Lower lobe of right lung (tissue), 2 donors: Measurements from ENCODE around the gene NAALADL2. TPM values are rescaled to one million over a fixed set of nuclear protein-coding genes. Genes with fewer than 3 reads are reported as not detected.

Experiments
- ATAC-seq, 2 donors: fragments of 200-7000 bp; cut with Tn5 transposase; one replicate each; pipeline ENCODE4 v1.9.1; 2020 to 2022; ENCODE audit warnings: mild to moderate bottlenecking in 2 of 2, moderate library complexity in 2 of 2
- DNase-seq: peaks from one replicate; pipeline ENCODE4 v3.0.0-alpha.2; 2020
- H3K27ac ChIP-seq: fragments of 200-600 bp; one replicate; pipeline ENCODE4 v1.8.0; 2022
- H3K27me3 ChIP-seq: fragments of 200-600 bp; one replicate; pipeline ENCODE4 v1.8.0; 2022; ENCODE audit warnings: low read depth
- H3K36me3 ChIP-seq: fragments of 200-600 bp; one replicate; pipeline ENCODE4 v1.8.0; 2022; ENCODE audit warnings: mild to moderate bottlenecking
- H3K4me1 ChIP-seq: fragments of 200-600 bp; one replicate; pipeline ENCODE4 v1.8.0; 2022
- H3K4me3 ChIP-seq: fragments of 200-600 bp; one replicate; pipeline ENCODE4 v1.8.0; 2022; ENCODE audit warnings: mild to moderate bottlenecking
- H3K9me3 ChIP-seq: fragments of 200-600 bp; one replicate; pipeline ENCODE4 v1.8.0; 2022
- CTCF ChIP-seq: fragments of 200-600 bp; IDR thresholded peaks from one replicate; pipeline ENCODE4 v1.8.0; 2022; ENCODE audit warnings: antibody characterized with exemption, mild to moderate bottlenecking
- intact Hi-C: fragments of 100-400 bp; cut with DNase I; formaldehyde crosslinking; loops from one replicate; pipeline ENCODE4 v1.11.0; 2022
- total RNA-seq: library from RNA; stranded (reverse); fragmentation: NEBNext Ultra II Directional; extraction: Animal tissue kit (Norgen Biotek cat#: 25700); gene quantifications from one replicate; pipeline ENCODE4 v1.2.1, GENCODE V29; 2021
- donor health status: DM: no; HTN: yes; CAD: no; lungs with severe emphysema.

Gene NAALADL2
- total RNA-seq, 1 donor from 2014 or later, result 9.8 TPM

GRCh38 chr3:174937478-174937877 is 78.3 kb downstream of the NAALADL2 start:
- DNase-seq (no peak), ATAC-seq (no peak)
- no peak overlapping the region for H3K4me3 ChIP-seq
- no peaks in the 10 kb centered on the region for H3K36me3 ChIP-seq
- intact Hi-C loops, result no loop called here
- H3K4me1 ChIP-seq, result no peaks in the 10 kb centered on the region
- no peak for TF ChIP-seq CTCF
- H3K27ac ChIP-seq, result no peak overlapping the region
- peaks cover 10% of the 10 kb centered on the region for H3K9me3 ChIP-seq
- H3K27me3 ChIP-seq, result no peaks in the 10 kb centered on the region

- Histone ChIP-seq H3K4me3 (no peak overlapping the region), H3K27me3 (no peaks in the 10 kb centered on the region), H3K36me3 (no peaks in the 10 kb centered on the region), H3K9me3 (peaks cover 10% of the 10 kb centered on the region), H3K4me1 (no peaks in the 10 kb centered on the region), H3K27ac (no peak overlapping the region)
- ATAC-seq, result no peak
- DNase-seq, result no peak
- no peak for TF ChIP-seq CTCF
- intact Hi-C loops, result no loop called here
Measured at GRCh38 chr3:174938102-174938501, 79.0 kb downstream of the NAALADL2 start.

- no peak overlapping the region for H3K4me3 ChIP-seq
- intact Hi-C loops, result no loop called here
Measured at GRCh38 chr3:174940151-174940550, 81.0 kb downstream of the NAALADL2 start.

GRCh38 chr3:174945276-174945675 is 86.1 kb downstream of the NAALADL2 start:
- Histone ChIP-seq H3K27me3 (no peaks in the 10 kb centered on the region), H3K4me3 (no peak overlapping the region), H3K27ac (no peak overlapping the region), H3K36me3 (no peaks in the 10 kb centered on the region), H3K4me1 (no peaks in the 10 kb centered on the region), H3K9me3 (peaks cover 10% of the 10 kb centered on the region)
- intact Hi-C loops, result no loop called here
- ATAC-seq (no peak), DNase-seq (no peak)
- TF ChIP-seq CTCF, result no peak

More at GRCh38 chr3:174940151-174940550, 81.0 kb downstream of the NAALADL2 start:
- DNase-seq (no peak), ATAC-seq (no peak)
- no peak for TF ChIP-seq CTCF
- Histone ChIP-seq H3K4me1 (no peaks in the 10 kb centered on the region), H3K27me3 (no peaks in the 10 kb centered on the region), H3K27ac (no peak overlapping the region), H3K36me3 (no peaks in the 10 kb centered on the region), H3K9me3 (peaks cover 10% of the 10 kb centered on the region)

- ATAC-seq (no peak), DNase-seq (no peak)
- Histone ChIP-seq H3K4me3 (no peak overlapping the region), H3K27ac (no peak overlapping the region), H3K27me3 (no peaks in the 10 kb centered on the region), H3K9me3 (peaks cover 10% of the 10 kb centered on the region), H3K36me3 (no peaks in the 10 kb centered on the region), H3K4me1 (no peaks in the 10 kb centered on the region)
- no peak for TF ChIP-seq CTCF
- intact Hi-C loops, result no loop called here
Measured at GRCh38 chr3:174945951-174946350, 86.8 kb downstream of the NAALADL2 start.

GRCh38 chr3:174949523-174949922 is 90.4 kb downstream of the NAALADL2 start:
- Histone ChIP-seq H3K27ac (no peak overlapping the region), H3K4me3 (no peak overlapping the region), H3K4me1 (no peaks in the 10 kb centered on the region), H3K9me3 (no peaks in the 10 kb centered on the region), H3K36me3 (no peaks in the 10 kb centered on the region), H3K27me3 (no peaks in the 10 kb centered on the region)
- no peak for TF ChIP-seq CTCF
- DNase-seq (no peak), ATAC-seq (peak in 1 of 2 donors; percentile 66)
- intact Hi-C loops, result no loop called here
